Psoas muscle (tissue), 8 donors: ENCODE measurements around the gene MOB3C. TPM values are rescaled to one million over a fixed set of nuclear protein-coding genes. Genes with fewer than 3 reads are reported as not detected.
"Not testable (repeated sequence)": the region's sequence is repeated elsewhere in the genome, so short reads cannot be mapped to it uniquely, and the experiment has no call there.

Source experiments
- ATAC-seq, 4 donors: fragments of 200-7000 bp; cut with Tn5 transposase; one replicate each; pipeline ENCODE4 v1.9.1; 2020; ENCODE audit warnings: moderate library complexity in 3 of 4, mild to moderate bottlenecking in 2 of 4
- DNase-seq, 2 donors: peaks; one replicate each; pipeline ENCODE4 v3.0.0-alpha.2; 2020
- H3K27ac ChIP-seq: fragments of 200-600 bp; one replicate; pipeline ENCODE4 v1.8.0; 2022
- H3K27me3 ChIP-seq, 3 donors: fragments of 200-600 bp in 1 of 3; one replicate each; pipeline versions ENCODE4 v1.6.1 to v1.8.0; 2013 to 2022; ENCODE audit warnings: low read length in 2 of 3, mild to moderate bottlenecking in 2 of 3, moderate library complexity in 1 of 3; ENCODE audit not compliant: insufficient read depth in 3 of 3
- H3K36me3 ChIP-seq, 2 donors: fragments of 200-600 bp in 1 of 2; one replicate each; pipeline versions ENCODE4 v1.6.1 to v1.8.0; 2013 to 2022; ENCODE audit warnings: low read depth in 1 of 2, mild to moderate bottlenecking in 1 of 2, moderate library complexity in 1 of 2; ENCODE audit not compliant: insufficient read depth in 1 of 2
- H3K4me1 ChIP-seq: fragments of 200-600 bp; one replicate; pipeline ENCODE4 v1.8.0; 2022
- H3K4me3 ChIP-seq: fragments of 200-600 bp; one replicate; pipeline ENCODE4 v1.8.0; 2022; ENCODE audit warnings: mild to moderate bottlenecking
- H3K9me3 ChIP-seq: fragments of 200-600 bp; one replicate; pipeline ENCODE4 v1.8.0; 2022
- CTCF ChIP-seq: fragments of 200-600 bp; IDR thresholded peaks from one replicate; pipeline ENCODE4 v1.8.0; 2022; ENCODE audit warnings: antibody characterized with exemption
- WGBS, 3 donors: extraction: QIAGEN DNeasy Blood & Tissue Kit; methylation state at CpG; one replicate each; pipeline versions ENCODE4 v1.1.6 to v1.1.7; 2013; 5-methylcytosine and 5-hydroxymethylcytosine counted together
- intact Hi-C, 2 donors: fragments of 100-400 bp; cut with DNase I; formaldehyde crosslinking; loops; one replicate each; pipeline versions ENCODE4 v1.11.0 to v1.14.2; 2022
- polyA plus RNA-seq, 3 donors: library from polyadenylated mRNA; stranded (reverse); fragments of 200-250 nt; gene quantifications; one replicate each; pipeline ENCODE4 v1.2.3, GENCODE V29; 2013
- total RNA-seq, 4 donors: library from RNA; stranded (reverse); fragmentation: NEBNext Ultra II Directional in 2 of 4; extraction: Animal tissue kit (Norgen Biotek cat#: 25700) in 2 of 4; gene quantifications; one replicate each; pipeline versions ENCODE4 v1.2.1 to v1.2.4, GENCODE V29; 2021 to 2023
- donor health status: healthy with polysubstance abuse.
- donor health status: DM: no; HTN: no; CAD: no; lungs with moderate emphysema.
- donor health status: Bipolar disorder and iron deficiency.
- donor health status: healthy.
- donor health status: DM: yes; HTN: yes; CAD: no.
- donor health status: DM: no; HTN: no; CAD: no.
- donor health status: DM: no; HTN: no; CAD: no.
- donor health status: DM: yes; HTN: yes; CAD: no.

The MOB3C gene
- total and polyA plus RNA-seq, 7 donors, result 8.7 to 36.3 (median 17.9) TPM

GRCh38 chr1:46657775-46658174, 41.2 kb upstream of the MOB3C start:
- Histone ChIP-seq H3K27ac (no peak overlapping the region), H3K9me3 (no peaks in the 10 kb centered on the region), H3K27me3 (no peaks in the 10 kb centered on the region), H3K4me3 (no peak overlapping the region), H3K4me1 (no peaks in the 10 kb centered on the region), H3K36me3 (peaks cover 7 to 98% of the 10 kb centered on the region in 2 donors)
- DNase-seq (no peak), ATAC-seq (no peak)
- no peak for TF ChIP-seq CTCF
- intact Hi-C loops, result no loop called here
- WGBS, 3 donors, result 56 to 97% (median 95%) methylated on average over 1 of the region's 1 CpG

- Histone ChIP-seq H3K4me1 (no peaks in the 10 kb centered on the region), H3K27ac (no peak overlapping the region), H3K36me3 (peaks cover 7 to 97% of the 10 kb centered on the region in 2 donors), H3K27me3 (no peaks in the 10 kb centered on the region), H3K9me3 (no peaks in the 10 kb centered on the region), H3K4me3 (no peak overlapping the region)
- ATAC-seq (no peak), DNase-seq (no peak)
- TF ChIP-seq CTCF, result no peak
- intact Hi-C loops, result no loop called here
- WGBS, 3 donors, result 26 to 64% (median 37%) methylated on average over 2 of the region's 2 CpGs
These were observed 40.0 kb upstream of the MOB3C start for GRCh38 chr1:46656643-46657042.

GRCh38 chr1:46655848-46656247, 39.2 kb upstream of the MOB3C start:
- H3K9me3 ChIP-seq, result no peaks in the 10 kb centered on the region
- DNase-seq (no peak), ATAC-seq (no peak)
- peaks cover 7 to 90% of the 10 kb centered on the region in 2 donors for H3K36me3 ChIP-seq
- H3K27me3 ChIP-seq, result no peaks in the 10 kb centered on the region
- no peak overlapping the region for H3K4me3 ChIP-seq
- H3K4me1 ChIP-seq, result no peaks in the 10 kb centered on the region
- intact Hi-C loops, result no loop called here
- H3K27ac ChIP-seq, result no peak overlapping the region
- no peak for TF ChIP-seq CTCF

- H3K9me3 ChIP-seq, intact Hi-C loops, H3K4me3 ChIP-seq, H3K27ac ChIP-seq, H3K27me3 ChIP-seq, ATAC-seq, H3K4me1 ChIP-seq, DNase-seq: not testable (repeated sequence)
- peaks cover 8 to 91% of the 10 kb centered on the region in 2 donors for H3K36me3 ChIP-seq
- WGBS, 3 donors, result 92 to 99% (median 96%) methylated on average over 2 of the region's 2 CpGs
These were observed 38.1 kb upstream of the MOB3C start for GRCh38 chr1:46654698-46655097.

GRCh38 chr1:46654012-46654411, 37.4 kb upstream of the MOB3C start:
- Histone ChIP-seq H3K27me3 (no peaks in the 10 kb centered on the region), H3K27ac (no peak overlapping the region), H3K4me1 (no peaks in the 10 kb centered on the region), H3K4me3 (no peak overlapping the region), H3K36me3 (peaks cover 11 to 91% of the 10 kb centered on the region in 2 donors), H3K9me3 (peaks cover 2% of the 10 kb centered on the region)
- TF ChIP-seq CTCF, result no peak
- ATAC-seq (no peak), DNase-seq (no peak)
- intact Hi-C loops, result no loop called here
- WGBS, 3 donors, result 89 to 97% (median 94%) methylated on average over 1 of the region's 1 CpG
